ENCODE data around the gene OR10D3.

DNA sequence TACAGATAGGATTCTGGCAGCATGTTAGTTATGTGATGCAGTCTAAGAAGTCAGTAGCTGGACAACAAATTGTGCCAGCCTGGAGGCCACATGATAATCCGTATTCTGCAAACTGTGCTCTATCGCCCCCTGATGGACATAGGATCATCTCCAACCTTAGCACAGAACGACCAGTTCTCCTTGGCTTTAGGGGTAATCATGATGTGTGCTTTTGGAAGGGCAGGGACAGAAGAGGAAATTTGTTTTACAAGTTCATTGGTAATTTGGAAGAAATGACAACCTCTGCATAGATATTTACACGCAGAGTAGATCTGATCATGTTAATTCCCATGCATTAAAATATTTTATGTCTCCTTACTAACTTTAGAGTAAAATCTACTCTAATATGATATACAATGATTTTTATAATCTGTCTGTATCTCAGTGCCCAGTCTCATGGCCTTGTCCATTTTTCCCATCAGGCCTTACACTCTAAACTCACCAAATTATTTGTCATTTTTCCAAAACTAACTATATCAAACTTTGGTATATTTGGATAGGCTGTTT lies 12.1 kb downstream of the OR10D3 start:
- TF ChIP-seq EZH2 (IDR thresholded peaks at IDR 0.05) (no peak), FOXP2 (optimal IDR thresholded peaks at IDR 0.05; ENCODE audit: control extremely low read depth, extremely low read length, insufficient read depth) (no peak)

All from SK-N-MC (cell line).